Left kidney (tissue), 8 donors: ENCODE measurements around the gene ARHGAP18. TPM values are rescaled to one million over a fixed set of nuclear protein-coding genes. Genes with fewer than 3 reads are reported as not detected.

Experiments used
- DNase-seq: peaks from one replicate; pipeline ENCODE4 v3.0.0-alpha.2; 2013
- long read RNA-seq, 8 donors: transcript quantifications; one replicate each; lab custom pipeline, GENCODE V29; 2026
- polyA plus RNA-seq: library from polyadenylated mRNA; unstranded; fragments of 120-200 nt; gene quantifications from one replicate; pipeline ENCODE4 v1.2.1, GENCODE V29; 2013; ENCODE audit not compliant: insufficient read length

The ARHGAP18 gene, protein sequence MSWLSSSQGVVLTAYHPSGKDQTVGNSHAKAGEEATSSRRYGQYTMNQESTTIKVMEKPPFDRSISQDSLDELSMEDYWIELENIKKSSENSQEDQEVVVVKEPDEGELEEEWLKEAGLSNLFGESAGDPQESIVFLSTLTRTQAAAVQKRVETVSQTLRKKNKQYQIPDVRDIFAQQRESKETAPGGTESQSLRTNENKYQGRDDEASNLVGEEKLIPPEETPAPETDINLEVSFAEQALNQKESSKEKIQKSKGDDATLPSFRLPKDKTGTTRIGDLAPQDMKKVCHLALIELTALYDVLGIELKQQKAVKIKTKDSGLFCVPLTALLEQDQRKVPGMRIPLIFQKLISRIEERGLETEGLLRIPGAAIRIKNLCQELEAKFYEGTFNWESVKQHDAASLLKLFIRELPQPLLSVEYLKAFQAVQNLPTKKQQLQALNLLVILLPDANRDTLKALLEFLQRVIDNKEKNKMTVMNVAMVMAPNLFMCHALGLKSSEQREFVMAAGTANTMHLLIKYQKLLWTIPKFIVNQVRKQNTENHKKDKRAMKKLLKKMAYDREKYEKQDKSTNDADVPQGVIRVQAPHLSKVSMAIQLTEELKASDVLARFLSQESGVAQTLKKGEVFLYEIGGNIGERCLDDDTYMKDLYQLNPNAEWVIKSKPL
- polyA plus RNA-seq, result 38.5 TPM
- long read RNA-seq, donor 1, full-length matches to known transcripts, result 2 of 9 reads
- long read RNA-seq, donor 1, partial matches to known transcripts, result 7 of 9 reads
- long read RNA-seq, donor 1, other reads (novel, unspliced or antisense), result 0 of 9 reads
- long read RNA-seq, donor 2, full-length matches to known transcripts, result 5 of 5 reads
- long read RNA-seq, donor 2, partial matches to known transcripts, result 0 of 5 reads
- long read RNA-seq, donor 2, other reads (novel, unspliced or antisense), result 0 of 5 reads
- long read RNA-seq, donor 3, full-length matches to known transcripts, result 2 of 2 reads
- long read RNA-seq, donor 3, partial matches to known transcripts, result 0 of 2 reads
- long read RNA-seq, donor 3, other reads (novel, unspliced or antisense), result 0 of 2 reads
- long read RNA-seq, donor 4, result 0 reads
- long read RNA-seq, donor 5, full-length matches to known transcripts, result 4 of 11 reads
- long read RNA-seq, donor 5, partial matches to known transcripts, result 7 of 11 reads
- long read RNA-seq, donor 5, other reads (novel, unspliced or antisense), result 0 of 11 reads
- long read RNA-seq, donor 6, result 0 reads
- long read RNA-seq, donor 7, full-length matches to known transcripts, result 5 of 5 reads
- long read RNA-seq, donor 7, partial matches to known transcripts, result 0 of 5 reads
- long read RNA-seq, donor 7, other reads (novel, unspliced or antisense), result 0 of 5 reads
- long read RNA-seq, donor 8, full-length matches to known transcripts, result 2 of 8 reads
- long read RNA-seq, donor 8, partial matches to known transcripts, result 6 of 8 reads
- long read RNA-seq, donor 8, other reads (novel, unspliced or antisense), result 0 of 8 reads

DNA sequence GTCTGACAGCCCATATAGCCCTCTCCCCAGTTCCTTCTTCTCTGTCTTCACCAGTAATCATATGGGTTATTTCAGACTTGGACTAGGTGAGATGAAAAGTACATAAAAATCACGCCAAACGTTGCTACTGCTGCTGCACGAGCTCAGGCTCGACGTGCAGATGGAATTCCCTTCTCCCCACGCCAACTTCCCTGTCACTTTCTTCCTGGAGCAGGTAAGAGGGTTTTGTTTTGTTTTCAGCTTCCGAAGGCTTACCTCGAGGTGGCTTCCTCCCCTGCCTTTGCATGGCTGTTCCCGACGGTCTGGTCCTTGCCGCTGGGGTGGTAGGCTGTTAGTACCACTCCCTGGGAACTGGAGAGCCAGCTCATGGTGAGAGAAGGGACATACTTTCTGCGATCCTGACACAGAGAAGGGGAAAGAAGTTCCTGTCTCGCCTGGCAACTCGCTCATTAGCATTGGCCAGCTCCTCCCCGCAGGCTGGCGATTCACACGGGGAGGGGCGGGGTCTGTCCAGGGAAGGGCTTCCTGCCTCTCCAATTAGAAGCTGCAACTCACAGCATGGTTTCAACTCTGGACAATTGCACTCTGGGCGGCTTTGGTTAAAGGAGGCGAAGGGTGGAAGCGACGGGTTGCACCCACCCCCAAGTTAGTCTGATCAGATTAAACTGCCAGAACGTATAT, at the start of gene ARHGAP18:
Gene ARHGAP18 (minus strand): TSS at position 409 of the 681 bp plus-strand sequence. CDS start 41 bp downstream, at position 368.
- DNase-seq, result peak; percentile 87

DNA sequence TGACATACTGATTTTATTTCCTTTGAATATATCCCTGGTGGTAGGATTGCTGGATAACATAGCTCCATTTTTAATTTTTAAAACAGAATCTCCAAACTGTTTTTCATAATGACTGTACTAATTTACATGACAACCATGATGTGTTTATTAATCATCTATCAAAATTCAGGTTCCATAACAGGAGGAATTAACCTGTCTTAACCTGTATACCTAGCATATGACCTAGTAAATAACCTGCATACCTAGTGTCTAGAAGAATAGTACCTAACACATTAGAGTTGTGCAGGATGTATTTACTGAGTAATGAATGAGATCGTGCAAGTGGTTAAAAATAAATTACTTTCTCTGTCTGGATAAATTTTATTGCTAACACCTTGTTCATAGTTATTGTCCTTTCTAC, 45.8 kb upstream of the ARHGAP18 start:
- DNase-seq, result no peak

DNA sequence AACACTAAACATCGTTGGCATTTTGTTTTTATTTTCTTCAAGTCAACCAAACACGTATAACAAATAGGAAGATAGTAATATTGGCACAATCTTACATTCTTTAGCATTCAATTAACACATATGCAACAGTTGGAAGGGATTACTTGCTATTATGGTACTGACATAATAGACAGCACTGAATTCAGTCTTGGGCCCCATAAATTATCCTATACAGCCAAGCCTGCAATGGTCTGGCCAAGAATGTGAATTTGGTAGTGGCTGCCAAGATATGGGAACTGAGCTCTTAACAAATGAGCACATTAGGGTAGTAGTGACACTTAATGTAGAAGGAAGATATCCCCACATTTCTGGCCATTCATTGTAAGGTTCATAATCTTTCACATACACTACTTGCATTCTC, 44.8 kb upstream of the ARHGAP18 start:
- no peak for DNase-seq

DNA sequence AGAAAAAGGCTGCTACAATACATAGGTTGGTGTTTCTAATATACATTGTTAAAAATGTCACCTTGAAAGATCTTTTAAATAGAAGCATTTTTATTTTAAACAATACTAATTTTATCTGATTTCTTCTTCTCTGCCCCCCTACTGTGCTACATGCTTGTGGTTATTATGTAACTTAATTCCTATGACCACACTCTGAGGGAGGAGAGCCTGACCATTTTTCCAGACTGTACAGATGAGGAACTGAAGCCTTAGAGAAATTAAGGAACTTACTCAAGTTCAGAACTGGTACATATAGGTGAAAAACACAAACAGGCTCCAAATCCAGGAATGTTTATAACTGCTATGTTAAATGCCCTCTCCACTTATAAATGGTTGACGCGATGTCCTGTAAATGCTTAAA, 43.4 kb upstream of the ARHGAP18 start:
- no peak for DNase-seq

DNA sequence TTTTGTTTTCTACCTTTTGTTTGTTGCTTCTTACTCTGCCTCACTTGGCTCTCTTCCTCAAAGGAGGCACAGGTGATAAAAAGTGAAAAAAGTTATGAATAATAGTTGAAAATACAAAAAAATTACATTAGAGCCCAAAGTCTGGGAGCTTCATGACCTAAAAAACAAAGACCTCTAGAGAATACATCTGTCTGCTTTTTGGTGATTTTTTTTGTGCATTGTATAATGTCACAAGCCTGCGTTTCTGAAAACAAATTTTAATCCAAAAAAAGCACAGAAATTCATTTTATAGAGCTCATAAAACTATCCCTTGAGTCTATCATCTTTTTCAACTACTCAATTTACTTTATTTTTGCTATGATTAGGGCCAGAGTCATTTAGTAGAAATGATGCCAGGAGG, 41.4 kb upstream of the ARHGAP18 start:
- DNase-seq, result no peak

DNA sequence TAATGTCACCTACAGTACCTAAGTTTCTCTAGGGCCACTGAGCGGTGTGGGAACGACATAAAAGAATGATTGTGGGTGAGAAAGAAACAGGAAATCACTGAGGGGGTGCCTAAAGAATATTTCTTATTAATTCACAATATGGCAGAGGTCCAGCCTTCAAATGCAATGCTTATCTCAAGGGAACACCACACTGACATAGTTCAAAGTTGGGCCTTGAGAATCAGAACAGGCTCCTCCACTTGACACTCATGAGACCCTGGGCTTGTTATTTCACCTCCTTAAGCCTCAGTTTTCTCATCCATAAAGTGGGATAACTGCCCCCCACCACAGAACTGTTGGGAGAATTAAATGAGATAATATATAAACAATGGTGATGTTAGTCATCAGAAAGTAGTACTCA, 40.4 kb upstream of the ARHGAP18 start:
- no peak for DNase-seq

DNA sequence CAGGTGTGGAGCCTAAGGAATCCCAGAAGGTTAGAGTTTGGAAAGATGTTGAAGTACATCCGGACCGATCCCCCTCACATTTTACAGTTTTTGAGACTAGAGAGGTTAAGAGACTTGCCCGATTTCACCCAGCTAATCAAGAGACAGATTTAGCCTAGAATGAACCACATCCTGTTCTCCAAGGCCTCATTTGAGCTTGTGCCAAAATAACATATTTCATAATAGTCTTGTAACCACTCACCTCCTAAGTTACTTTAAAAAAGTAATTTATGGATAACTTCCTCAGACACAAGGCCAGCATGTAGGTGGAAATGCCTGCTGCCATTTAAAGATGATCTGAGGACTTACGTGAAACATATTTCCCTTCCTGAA, 39.8 kb upstream of the ARHGAP18 start:
- no peak for DNase-seq

DNA sequence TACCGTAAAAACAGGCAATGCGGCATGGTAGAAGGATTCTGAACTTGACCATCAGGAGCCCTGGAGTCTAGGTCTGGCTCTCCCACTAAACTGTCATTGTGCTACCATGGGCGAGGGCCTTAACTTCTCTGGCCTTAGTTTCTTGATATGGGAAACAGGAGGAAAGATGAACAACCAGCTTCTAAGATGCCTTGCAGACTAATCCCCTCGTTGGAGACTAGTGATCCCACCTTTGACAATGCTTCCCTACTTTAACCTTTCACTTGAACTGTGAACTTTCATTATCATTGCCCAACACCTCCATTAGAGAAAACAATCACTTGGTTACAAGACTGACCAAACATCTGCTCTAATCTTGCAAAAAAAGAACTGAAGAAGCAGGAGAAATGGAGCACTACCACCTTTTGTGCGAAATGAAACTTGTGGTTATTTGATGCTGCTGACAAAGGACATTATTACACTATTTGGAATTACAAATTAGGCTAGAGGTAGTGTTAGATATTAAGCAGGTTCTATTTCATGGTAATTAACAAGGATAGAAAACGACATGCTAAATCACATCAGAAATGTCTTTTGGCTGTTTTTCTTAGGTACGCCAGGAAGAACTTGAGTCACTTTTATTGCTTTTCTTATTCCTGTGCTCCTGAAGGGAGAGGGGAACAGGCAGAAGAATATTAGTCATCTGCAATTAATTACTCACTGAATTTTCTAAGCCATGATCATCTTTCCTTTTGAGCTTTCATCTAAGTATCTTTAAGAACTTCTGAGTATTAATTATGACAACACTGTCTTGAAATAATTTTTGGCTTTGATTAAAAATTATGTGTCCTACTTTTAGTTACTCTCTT, 39.1 kb upstream of the ARHGAP18 start:
- no peak for DNase-seq

DNA sequence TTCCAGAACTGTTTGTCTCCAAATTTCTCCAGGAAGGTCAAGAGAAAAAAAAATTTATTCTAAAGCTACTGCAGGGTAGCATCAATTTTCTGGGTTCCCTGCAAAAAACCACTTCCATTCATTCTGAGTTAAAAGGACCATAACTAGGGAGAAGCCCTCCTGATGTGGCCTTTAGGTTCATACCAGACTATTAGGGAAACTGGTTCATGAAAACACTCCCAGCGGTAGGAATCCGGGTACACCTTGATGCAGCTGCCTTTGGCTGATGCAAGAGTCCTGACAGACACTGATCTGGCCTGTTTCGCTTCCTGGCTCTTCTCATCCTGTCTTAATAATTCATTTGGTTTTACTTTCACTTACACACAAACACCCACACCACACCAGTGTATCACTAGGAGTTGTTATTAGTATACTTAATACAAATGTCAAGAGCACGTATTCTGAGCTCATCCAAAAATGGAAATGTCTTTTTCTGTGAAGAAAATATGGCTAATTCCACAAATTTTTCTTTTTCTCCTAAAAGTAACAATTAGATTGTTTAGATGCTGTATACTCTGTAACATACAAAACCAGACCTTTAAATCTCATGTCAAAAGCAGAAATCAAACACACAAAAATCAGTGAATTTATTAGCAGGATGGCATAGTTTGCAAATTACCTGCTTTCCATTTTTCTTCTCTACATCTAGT, 38.4 kb upstream of the ARHGAP18 start:
- no peak for DNase-seq

DNA sequence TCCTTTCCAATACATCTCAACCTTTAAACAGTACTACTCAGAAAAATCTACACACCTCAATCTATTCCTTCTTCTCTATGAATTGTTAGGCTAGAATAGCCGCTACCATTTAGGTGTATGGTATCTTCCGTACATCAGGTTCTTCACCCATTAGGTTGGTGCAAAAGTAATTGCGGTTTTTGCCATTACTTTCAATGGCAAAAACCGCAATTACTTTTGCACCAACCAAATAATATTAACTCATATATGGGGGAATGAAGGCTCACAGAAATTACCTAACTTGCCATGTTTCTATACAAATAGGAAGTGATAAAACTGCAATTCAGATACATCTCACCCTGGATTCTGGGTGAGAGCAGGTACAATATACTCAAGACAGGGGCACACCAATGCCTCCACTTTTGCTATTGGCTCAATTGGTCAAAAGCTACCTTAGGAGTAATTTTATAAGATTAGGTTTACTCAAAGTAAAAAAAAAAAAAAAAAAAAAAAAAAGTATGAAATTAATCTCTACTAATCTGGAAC, 37.7 kb upstream of the ARHGAP18 start:
- no peak for DNase-seq

DNA sequence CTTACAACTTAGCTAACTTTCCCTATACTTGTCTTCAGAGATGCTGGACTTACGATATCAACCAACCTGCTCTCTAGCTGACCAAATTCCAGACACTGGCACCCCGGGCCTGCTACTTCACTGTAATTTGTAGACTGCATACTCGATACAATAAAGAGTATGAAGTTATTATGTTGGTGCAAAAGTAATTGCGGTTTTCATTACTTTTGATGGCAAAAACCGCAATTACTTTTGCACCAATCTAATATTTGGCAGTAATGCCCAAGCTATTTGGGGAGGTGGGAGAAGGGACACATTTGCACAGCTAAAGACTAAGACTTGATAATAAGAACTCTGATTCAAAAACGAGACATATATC, 34.9 kb upstream of the ARHGAP18 start:
- DNase-seq, result no peak

DNA sequence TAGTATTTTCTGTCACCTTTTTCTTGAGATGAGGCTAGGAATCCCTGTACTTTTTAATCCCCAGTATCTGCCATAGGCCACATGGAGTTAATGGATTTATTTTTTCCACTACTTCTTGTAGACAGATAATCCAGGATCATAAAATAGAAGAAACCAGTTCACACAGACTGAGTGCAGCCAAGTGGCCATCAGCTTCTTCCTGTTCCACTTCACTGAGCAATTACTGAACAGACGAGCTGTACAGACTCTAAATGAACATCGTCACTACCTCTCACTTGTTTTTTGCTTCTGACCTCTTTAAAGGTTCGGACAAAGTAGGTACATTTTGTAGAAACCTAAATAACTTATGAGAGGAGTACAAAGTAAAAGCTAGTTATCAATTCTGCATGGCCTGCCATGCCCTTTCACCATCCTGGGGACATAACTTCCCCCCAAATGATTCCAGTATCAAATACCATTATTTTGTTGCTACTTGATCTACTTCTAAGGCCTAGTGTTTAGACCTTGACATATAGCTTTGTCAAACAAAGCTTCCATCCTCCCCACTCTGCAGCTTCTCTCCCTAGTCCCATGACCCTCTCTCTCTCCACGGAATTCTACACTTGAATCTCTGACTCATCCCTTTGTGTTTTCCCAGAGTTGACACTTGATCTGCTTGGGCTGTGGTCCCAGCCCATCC, 34.4 kb upstream of the ARHGAP18 start:
- DNase-seq, result no peak

DNA sequence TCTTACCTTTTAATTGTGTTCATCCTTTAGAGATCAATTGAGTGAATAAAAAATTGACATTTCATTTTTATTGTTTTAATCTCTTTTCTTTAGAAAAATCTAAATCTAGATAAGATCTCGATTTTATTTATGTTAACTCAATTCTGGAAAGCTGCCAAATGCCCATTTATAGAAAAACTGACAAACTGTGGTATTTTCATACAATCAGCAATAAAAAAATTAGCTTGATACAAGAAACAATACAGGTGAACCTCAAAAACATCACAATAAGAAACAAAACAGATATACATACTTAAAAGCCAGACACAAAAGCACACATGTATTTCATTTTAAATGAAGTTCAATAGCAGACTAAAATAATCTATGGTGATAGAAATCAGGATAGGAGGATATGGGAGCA, 30.0 kb upstream of the ARHGAP18 start:
- DNase-seq, result no peak

DNA sequence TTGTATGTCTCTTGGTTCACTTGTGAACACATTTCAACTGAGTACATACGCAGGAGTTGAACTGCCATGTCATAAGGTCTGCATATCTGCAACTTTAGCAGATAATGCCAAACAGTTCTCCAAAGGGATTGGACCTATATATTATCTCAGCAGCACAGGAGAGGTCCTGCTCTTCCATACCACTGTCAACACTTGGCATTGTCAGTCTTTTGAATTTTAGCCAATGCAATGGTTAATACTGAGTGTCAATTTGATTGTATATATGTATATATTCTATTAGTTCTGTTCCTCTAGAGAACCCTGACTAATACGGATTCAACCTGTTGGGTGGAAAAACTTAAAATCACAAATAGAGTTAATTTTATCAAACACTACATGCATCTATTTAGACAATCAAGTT, 26.1 kb upstream of the ARHGAP18 start:
- DNase-seq, result no peak

DNA sequence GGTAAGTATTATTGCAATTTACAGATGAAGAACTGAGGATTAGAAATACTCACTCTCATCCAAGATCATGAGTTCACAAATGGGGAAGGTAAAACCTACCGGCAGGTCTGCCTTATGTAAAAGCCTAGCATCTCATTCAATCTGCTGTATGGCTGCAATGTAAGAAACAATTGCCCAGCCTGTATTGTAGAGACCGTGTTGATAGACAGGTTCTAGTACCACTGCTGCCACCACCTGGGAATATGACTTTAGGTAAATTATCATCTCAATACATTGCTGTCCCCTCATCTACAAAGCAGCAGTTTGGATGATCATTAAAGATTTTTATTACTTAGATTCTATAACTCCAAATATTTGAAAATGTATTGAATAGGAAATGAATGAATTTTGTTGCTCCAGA, 23.3 kb upstream of the ARHGAP18 start:
- no peak for DNase-seq

DNA sequence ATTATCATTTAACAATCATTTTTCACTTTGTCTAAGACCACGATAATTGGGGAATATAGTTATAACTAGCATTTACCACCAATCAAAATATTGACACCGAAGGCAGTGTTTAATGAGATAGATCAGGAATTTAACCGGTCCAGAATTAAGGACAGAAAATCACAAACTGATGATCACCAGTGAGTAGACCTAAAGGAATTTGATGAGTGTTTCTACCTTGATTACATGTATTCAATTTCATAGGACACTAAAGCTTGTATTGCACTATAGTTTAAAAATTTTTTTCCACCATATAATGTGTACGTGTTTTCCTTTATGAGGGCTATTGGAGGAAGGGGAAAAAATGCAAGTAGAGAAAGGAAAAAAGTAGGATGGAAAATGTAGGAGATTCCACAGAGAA, 22.6 kb upstream of the ARHGAP18 start:
- no peak for DNase-seq

DNA sequence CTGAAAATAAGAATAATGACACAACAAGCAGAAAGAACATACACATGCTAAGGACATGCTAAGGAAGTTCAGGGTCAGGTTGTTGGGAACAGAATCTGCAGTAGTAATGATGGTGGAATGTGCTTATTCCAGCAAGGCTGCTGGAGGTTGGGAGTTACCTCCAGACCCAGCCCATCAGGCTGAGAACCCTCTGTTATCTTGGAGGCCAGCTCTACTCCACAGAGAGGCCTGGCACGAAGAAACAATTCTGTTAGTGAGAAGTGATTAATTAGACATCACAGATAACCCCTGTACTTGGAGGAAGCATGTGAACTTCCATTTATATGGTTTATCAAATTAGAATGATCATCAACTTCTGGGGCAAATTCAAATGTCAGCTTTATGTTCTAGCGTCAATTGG, 22.1 kb upstream of the ARHGAP18 start:
- no peak for DNase-seq

DNA sequence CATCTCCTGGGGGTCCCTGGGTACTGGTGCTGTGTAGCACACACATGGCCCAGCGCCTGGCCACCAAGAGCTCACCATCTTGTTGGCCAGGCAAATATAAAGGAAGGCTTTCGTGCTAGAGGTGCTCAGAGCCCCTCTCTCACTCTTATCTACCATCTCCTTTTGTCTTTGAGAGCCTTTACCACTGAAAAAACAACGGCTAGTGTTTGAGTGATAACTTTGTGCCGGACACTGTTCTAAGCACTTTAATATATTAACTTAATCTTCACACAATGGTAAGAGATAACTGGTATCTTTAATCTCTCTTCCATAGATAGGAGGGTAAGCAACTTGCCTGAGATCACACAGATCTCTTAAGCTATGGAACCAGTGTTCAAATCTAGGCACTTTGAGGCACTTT, 21.5 kb upstream of the ARHGAP18 start:
- DNase-seq, result no peak
